ENCODE results near the gene SLC6A4.

DNA sequence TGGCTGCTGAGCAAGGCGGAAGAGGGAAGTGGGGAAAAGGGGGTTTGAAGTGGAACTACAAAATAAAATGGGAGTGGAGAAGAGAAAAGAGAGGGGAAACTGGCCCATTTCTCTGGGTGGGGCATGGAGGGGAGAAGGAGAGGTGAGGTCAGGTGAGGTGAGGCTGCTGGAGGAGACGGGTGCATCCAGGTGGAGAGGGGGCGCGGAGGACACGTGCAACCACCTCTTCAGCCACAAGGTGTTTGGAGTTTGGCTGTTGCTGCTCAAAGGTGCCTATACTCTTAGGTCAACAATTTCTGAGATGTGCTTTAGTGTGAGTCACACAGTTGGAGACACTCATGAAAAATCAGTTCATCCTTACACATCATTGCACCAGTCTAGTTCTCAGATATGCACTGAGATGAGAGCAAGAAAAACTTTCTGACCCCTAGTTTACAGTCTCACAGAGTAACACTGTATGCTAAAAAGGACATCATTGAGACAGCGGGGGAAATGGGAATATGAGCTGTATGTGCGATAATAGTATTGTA, 4.8 kb downstream of the SLC6A4 start:
- TF ChIP-seq, protein P1, sequence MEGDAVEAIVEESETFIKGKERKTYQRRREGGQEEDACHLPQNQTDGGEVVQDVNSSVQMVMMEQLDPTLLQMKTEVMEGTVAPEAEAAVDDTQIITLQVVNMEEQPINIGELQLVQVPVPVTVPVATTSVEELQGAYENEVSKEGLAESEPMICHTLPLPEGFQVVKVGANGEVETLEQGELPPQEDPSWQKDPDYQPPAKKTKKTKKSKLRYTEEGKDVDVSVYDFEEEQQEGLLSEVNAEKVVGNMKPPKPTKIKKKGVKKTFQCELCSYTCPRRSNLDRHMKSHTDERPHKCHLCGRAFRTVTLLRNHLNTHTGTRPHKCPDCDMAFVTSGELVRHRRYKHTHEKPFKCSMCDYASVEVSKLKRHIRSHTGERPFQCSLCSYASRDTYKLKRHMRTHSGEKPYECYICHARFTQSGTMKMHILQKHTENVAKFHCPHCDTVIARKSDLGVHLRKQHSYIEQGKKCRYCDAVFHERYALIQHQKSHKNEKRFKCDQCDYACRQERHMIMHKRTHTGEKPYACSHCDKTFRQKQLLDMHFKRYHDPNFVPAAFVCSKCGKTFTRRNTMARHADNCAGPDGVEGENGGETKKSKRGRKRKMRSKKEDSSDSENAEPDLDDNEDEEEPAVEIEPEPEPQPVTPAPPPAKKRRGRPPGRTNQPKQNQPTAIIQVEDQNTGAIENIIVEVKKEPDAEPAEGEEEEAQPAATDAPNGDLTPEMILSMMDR (IDR thresholded peaks at IDR 0.05; ENCODE audit: low read depth, low read length) = no peak
- TF ChIP-seq MYC (IDR thresholded peaks at IDR 0.05; ENCODE audit: low read depth, low read length) = no peak
- TF ChIP-seq, protein P2, sequence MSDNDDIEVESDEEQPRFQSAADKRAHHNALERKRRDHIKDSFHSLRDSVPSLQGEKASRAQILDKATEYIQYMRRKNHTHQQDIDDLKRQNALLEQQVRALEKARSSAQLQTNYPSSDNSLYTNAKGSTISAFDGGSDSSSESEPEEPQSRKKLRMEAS (IDR thresholded peaks at IDR 0.05; ENCODE audit: low read depth, low read length) = no peak
